ENCODE data around the gene LAMA2.

- no peak for TF ChIP-seq POLR2A (IDR thresholded peaks at IDR 0.05)
- no peak for TF ChIP-seq CTCF (IDR thresholded peaks at IDR 0.05)
These were observed 124.9 kb downstream of the LAMA2 start for GRCh38 chr6:129007701-129008373.
